Measurements from ENCODE around the gene TYW1. TPM values are rescaled to one million over a fixed set of nuclear protein-coding genes. Genes with fewer than 3 reads are reported as not detected.
"Not testable (repeated sequence)": the region's sequence is repeated elsewhere in the genome, so short reads cannot be mapped to it uniquely, and the experiment has no call there.

TYW1 gene
- total RNA-seq, 2 donors from 2014 or later: 24.6 to 30.6 TPM

DNA sequence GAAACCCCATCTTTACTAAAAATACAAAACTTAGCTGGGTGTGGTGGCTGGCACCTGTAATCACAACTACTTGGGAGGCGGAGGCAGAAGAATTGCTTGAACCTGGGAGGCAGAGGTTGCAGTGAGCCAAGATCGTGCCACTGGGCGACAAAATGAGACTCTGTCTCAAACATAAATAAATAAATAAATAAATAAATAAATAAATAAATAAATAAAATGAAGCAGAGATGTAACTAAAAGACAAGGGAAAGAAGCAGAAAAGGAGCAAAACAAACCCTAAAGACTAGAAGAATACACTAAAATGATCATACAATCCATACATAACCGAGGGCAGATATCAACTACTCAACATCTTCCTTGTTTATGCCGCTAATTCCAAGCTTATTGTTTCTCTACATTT, 209.8 kb downstream of the TYW1 start:
- no peak overlapping the region for H3K4me3 ChIP-seq
- H3K9me3 ChIP-seq: no peaks in the 10 kb centered on the region
- no peaks in the 10 kb centered on the region for H3K4me1 ChIP-seq (replicated peaks)
- TF ChIP-seq, protein P1, sequence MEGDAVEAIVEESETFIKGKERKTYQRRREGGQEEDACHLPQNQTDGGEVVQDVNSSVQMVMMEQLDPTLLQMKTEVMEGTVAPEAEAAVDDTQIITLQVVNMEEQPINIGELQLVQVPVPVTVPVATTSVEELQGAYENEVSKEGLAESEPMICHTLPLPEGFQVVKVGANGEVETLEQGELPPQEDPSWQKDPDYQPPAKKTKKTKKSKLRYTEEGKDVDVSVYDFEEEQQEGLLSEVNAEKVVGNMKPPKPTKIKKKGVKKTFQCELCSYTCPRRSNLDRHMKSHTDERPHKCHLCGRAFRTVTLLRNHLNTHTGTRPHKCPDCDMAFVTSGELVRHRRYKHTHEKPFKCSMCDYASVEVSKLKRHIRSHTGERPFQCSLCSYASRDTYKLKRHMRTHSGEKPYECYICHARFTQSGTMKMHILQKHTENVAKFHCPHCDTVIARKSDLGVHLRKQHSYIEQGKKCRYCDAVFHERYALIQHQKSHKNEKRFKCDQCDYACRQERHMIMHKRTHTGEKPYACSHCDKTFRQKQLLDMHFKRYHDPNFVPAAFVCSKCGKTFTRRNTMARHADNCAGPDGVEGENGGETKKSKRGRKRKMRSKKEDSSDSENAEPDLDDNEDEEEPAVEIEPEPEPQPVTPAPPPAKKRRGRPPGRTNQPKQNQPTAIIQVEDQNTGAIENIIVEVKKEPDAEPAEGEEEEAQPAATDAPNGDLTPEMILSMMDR (IDR thresholded peaks at IDR 0.05): no peak
- TF ChIP-seq POLR2AphosphoS5 (IDR thresholded peaks at IDR 0.05) (no peak), POLR2A (IDR thresholded peaks at IDR 0.05) (no peak)
- DNase-seq (ENCODE audit: low spot score): no peak
- no peak overlapping the region for H3K27ac ChIP-seq
- intact Hi-C loops (cut with DNase I): no loop called here
- no peaks in the 10 kb centered on the region for H3K27me3 ChIP-seq (replicated peaks; ENCODE audit: insufficient read depth)
- H3K36me3 ChIP-seq: no peaks in the 10 kb centered on the region
- 98% methylated on average over 5 of the region's 5 CpGs for WGBS

DNA sequence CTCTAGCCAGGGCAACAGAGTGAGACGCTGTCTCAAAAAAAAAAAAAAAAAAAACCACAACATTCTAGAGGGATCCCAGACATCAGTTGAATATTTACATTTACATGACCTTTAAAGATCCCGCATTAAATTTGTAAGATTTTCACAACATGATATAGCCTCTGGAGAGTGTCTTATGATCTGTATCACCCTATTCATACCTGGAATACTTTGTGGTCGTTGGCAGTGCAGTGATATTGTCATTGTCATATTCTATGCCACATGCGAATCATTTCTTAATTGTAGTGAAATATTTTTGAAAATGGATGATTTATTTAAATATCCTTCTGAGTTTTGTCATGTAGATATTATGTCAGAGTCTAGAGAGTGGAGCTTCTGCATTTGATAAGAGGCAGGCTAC, 212.0 kb downstream of the TYW1 start:
- DNase-seq (ENCODE audit: low spot score); intact Hi-C loops (cut with DNase I): not testable (repeated sequence)

DNA sequence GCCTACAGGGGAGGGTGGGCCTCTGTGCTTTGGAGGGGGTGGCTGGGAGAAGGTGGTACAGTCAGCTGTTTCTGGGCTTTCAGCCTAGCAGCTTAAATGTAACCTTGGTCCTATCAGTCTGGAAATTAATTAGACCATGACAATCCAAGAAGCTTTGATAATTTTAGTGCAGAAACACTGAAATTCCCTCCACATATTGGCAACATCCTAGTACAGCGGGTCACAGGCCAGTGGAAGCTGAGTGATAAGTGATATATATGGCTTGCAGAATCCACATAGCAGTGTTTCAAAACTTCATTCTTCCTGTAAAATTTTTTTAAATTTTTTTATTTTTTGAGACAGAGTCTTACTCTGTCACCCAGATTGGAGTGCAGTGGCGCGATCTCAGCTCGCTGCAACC, 212.6 kb downstream of the TYW1 start:
- intact Hi-C loops (cut with DNase I): no loop called here
- no peak overlapping the region for H3K4me3 ChIP-seq
- no peak for TF ChIP-seq POLR2A (IDR thresholded peaks at IDR 0.05)
- TF ChIP-seq, protein P1 (IDR thresholded peaks at IDR 0.05): no peak
- no peak for TF ChIP-seq POLR2AphosphoS5 (IDR thresholded peaks at IDR 0.05)
- no peaks in the 10 kb centered on the region for H3K9me3 ChIP-seq
- H3K27ac ChIP-seq: no peak overlapping the region
- DNase-seq (ENCODE audit: low spot score): no peak
- no peaks in the 10 kb centered on the region for H3K27me3 ChIP-seq (replicated peaks; ENCODE audit: insufficient read depth)
- no peaks in the 10 kb centered on the region for H3K36me3 ChIP-seq
- H3K4me1 ChIP-seq (replicated peaks): no peaks in the 10 kb centered on the region
- WGBS: 97% methylated on average over 4 of the region's 4 CpGs

More for the DNA sequence above, 212.0 kb downstream of the TYW1 start:
- not testable (repeated sequence) for H3K27me3 ChIP-seq (replicated peaks; ENCODE audit: insufficient read depth); H3K36me3 ChIP-seq; H3K9me3 ChIP-seq; H3K4me1 ChIP-seq (replicated peaks); H3K4me3 ChIP-seq; H3K27ac ChIP-seq
- 85% methylated on average over 4 of the region's 4 CpGs for WGBS

DNA sequence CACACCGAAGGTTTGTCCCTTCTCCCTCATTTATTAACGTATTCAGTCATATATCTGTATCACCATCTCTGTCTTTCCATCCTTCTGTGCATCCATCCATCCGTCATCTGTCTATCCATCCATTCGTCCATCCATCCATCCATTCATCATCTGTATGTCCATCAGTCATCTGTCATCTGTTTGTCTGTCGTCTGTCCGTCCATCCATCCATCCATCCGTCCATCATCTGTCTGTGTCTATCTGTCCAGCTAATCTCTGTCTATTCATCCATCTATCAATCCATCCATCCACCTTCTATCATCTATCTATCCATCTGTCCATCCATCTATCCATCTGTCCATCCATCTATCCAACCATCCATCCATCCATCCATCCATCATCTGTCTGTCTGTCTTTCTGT, 213.9 kb downstream of the TYW1 start:
- no peak for DNase-seq (ENCODE audit: low spot score)
- Histone ChIP-seq H3K4me1 (replicated peaks) (no peaks in the 10 kb centered on the region), H3K4me3 (no peak overlapping the region), H3K36me3 (no peaks in the 10 kb centered on the region), H3K27me3 (replicated peaks; ENCODE audit: insufficient read depth) (no peaks in the 10 kb centered on the region), H3K9me3 (no peaks in the 10 kb centered on the region), H3K27ac (no peak overlapping the region)
- 94% methylated on average over 7 of the region's 7 CpGs for WGBS
- intact Hi-C loops (cut with DNase I): no loop called here
- TF ChIP-seq POLR2AphosphoS5 (IDR thresholded peaks at IDR 0.05) (no peak), POLR2A (IDR thresholded peaks at IDR 0.05) (no peak)
- TF ChIP-seq, protein P1 (IDR thresholded peaks at IDR 0.05): no peak

DNA sequence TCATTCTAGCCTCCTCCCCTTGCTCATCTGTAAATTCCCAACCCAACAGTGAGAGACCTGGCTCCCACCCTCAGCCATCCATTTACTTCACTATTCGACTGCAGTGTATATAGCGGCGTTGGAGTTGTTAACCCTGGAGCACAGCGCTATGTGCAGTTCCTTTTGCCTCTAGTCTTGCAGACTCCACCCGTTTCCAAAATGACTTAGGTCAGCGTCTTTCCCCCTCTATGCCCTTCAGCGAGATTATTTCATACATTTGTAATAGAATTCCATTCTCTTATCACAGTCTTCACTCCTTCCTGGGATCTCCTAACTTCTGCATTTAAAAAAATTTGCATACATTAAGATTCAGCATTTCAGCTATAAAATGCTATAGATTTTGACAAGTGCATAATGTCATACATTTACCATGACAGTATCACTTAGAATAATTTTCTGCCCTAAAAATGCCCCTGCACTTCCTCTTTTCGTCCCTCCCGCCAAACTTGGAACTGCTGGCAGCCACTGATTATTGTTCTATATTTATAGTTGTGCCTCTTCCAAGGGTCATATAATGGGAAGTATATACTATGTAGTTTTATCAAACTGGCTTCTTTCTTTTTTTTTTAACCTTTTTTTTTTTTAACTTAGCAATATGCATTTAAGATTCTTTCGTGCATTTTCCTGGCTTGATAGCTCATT, 215.2 kb downstream of the TYW1 start:
- H3K36me3 ChIP-seq; intact Hi-C loops (cut with DNase I): not testable (repeated sequence)

DNA sequence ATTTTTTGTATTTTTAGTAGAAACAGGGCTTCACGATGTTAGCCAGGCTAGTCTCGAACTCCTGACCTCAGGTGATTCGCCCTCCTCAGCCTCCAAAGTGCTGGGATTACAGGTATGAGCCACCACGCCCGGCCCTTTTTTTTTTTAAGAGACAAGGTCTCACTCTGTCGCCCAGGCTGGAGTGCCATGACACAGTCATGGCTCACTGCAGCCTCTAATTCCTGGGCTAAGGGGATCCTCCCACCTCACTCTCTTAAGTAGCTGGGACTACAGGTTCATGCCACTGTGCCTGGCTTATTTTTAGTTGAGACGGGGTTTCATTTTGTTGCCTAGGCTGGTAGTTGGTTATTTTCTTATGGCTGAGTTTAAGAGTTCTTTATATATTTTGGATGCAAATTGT, 216.4 kb downstream of the TYW1 start:
- H3K9me3 ChIP-seq; DNase-seq (ENCODE audit: low spot score); H3K36me3 ChIP-seq; H3K4me3 ChIP-seq; H3K4me1 ChIP-seq (replicated peaks); H3K27ac ChIP-seq; intact Hi-C loops (cut with DNase I); H3K27me3 ChIP-seq (replicated peaks; ENCODE audit: insufficient read depth): not testable (repeated sequence)
- 98% methylated on average over 7 of the region's 7 CpGs for WGBS

More for the DNA sequence above, 215.2 kb downstream of the TYW1 start:
- H3K27ac ChIP-seq; DNase-seq (ENCODE audit: low spot score); H3K27me3 ChIP-seq (replicated peaks; ENCODE audit: insufficient read depth); H3K4me3 ChIP-seq; H3K4me1 ChIP-seq (replicated peaks); H3K9me3 ChIP-seq: not testable (repeated sequence)
- WGBS: 77% methylated on average over 10 of the region's 10 CpGs

DNA sequence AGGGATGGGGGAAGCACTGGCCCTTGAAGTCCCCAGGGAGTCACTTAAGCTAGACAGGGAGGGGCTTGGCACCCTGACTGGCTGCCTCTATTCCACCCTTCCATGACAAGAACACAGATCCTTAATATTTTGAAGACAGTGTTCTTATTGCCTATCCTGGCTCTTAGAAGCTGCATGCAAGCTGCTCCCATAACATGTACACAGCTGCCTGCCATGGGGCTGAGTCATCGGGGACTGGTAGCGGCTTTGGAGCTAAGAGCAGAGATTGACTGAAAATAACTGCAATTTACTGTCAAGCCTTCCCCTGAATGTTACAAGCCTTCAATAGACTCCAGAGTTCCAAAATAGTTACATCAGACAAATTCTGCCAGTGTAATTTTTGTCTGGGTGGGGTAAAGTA, 226.9 kb downstream of the TYW1 start:
- H3K4me1 ChIP-seq (replicated peaks); H3K4me3 ChIP-seq; intact Hi-C loops (cut with DNase I); H3K9me3 ChIP-seq; H3K36me3 ChIP-seq; H3K27me3 ChIP-seq (replicated peaks; ENCODE audit: insufficient read depth); H3K27ac ChIP-seq; DNase-seq (ENCODE audit: low spot score): not testable (repeated sequence)
- 76% methylated on average over 2 of the region's 2 CpGs for WGBS

DNA sequence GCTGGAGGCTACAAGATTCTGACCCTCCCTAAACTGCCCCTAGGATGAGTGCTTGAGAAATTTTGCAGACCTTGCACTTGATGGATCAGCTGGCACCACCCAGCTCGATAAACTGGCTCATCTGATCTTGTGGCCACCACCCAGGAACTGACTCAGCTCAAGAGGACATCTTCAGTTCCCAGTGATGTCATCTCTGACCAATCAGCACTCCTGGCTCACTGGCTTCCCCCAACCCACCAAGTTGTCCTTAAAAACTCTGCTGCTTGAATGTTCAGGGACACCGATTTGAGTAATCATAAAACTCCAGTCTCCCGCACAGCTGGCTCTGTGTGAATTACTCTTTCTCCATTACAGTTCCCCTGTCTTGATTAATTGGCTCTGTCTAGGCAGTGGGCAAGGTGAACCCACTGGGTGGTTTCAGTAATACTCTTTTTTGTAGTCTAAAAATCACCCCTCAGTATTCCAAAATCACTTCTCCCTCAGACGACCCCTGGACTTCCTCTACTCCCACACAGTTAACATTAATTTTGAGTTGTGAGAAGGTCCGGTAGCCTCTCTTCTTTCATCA, 229.8 kb downstream of the TYW1 start:
- H3K4me1 ChIP-seq (replicated peaks); H3K9me3 ChIP-seq; H3K36me3 ChIP-seq; DNase-seq (ENCODE audit: low spot score); H3K27me3 ChIP-seq (replicated peaks; ENCODE audit: insufficient read depth); H3K4me3 ChIP-seq; H3K27ac ChIP-seq; intact Hi-C loops (cut with DNase I): not testable (repeated sequence)
- WGBS: 67% methylated on average over 5 of the region's 5 CpGs

DNA sequence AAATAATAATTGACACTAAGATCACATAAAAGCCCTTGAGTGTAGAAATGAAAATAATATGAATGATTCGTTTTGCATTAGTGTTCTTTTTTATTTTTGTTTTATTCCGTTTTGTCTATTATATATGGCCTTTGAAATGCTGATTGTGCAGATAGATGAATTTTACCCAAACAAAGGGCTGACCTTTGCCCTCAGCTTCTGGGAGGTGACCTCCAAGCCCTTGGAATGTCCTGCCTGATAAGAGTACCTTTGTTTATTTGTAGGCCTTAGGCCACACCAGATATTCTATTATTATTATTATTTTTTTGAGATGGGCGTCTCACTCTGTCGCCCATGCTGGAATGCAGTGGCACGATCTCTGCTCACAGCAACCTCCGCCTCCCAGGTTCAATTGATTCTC, 230.3 kb downstream of the TYW1 start:
- intact Hi-C loops (cut with DNase I); H3K36me3 ChIP-seq; DNase-seq (ENCODE audit: low spot score); H3K9me3 ChIP-seq; H3K4me3 ChIP-seq; H3K27me3 ChIP-seq (replicated peaks; ENCODE audit: insufficient read depth); H3K27ac ChIP-seq; H3K4me1 ChIP-seq (replicated peaks): not testable (repeated sequence)
- WGBS: 90% methylated on average over 6 of the region's 6 CpGs

Data from prostate gland (tissue), 2 donors.